ENCODE data around the gene ATF1. TPM values are rescaled to one million over a fixed set of nuclear protein-coding genes. Genes with fewer than 3 reads are reported as not detected.
"Not testable (repeated sequence)": the region's sequence is repeated elsewhere in the genome, so short reads cannot be mapped to it uniquely, and the experiment has no call there.

Gene ATF1
- total RNA-seq, 1 donor from 2014 or later, result 26.4 TPM

- intact Hi-C loops (cut with DNase I), result no loop called here
Measured at GRCh38 chr12:50786498-50787231, 22.8 kb downstream of the ATF1 start.

DNA sequence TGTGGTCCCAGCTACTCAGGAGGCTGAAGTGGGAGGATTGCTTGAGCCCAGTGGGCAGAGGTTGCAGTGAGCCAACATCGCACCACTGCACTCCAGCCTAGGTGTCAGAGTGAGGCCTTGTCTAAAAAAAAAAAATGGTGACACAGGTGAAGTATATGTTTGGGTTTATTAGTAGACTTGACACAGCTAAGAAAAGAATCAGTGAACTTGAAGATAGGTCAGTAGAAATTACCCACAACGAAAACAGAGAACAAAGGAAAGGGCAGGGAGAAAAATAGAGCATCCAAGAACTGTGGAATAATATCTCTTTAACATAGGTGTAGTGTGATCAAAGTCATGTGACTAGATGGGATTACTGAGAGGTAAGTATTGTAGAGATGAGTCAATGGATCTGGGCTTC, 23.7 kb downstream of the ATF1 start:
- intact Hi-C loops (cut with DNase I), result no loop called here
- no peak for DNase-seq (ENCODE audit: low spot score)

More at GRCh38 chr12:50786498-50787231, 22.8 kb downstream of the ATF1 start:
- no peak for DNase-seq (ENCODE audit: low spot score)

GRCh38 chr12:50788561-50788960, 24.7 kb downstream of the ATF1 start:
- DNase-seq (ENCODE audit: low spot score), result no peak
- intact Hi-C loops (cut with DNase I), result no loop called here

DNA sequence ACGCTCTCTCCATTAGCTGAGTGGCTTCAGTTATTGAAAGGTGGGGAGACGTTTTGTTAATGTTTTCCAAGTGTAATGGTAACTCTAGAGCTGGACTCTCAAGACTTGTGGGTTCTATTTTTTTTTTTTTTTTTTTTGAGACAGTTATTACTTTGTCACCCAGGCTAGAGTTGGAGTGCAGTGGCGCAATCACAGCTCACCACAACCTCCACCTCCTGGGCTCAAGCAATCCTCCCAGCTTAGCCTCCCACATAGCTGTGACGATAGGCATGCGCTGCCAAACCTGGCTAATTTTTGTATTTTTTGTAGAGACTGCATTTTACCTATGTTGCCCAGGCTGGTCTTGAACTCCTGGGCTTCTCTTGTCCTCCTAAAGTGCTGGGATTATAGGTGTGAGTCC, 26.2 kb downstream of the ATF1 start:
- intact Hi-C loops (cut with DNase I), result no loop called here
- no peak for DNase-seq (ENCODE audit: low spot score)

GRCh38 chr12:50799908-50800307, 36.0 kb downstream of the ATF1 start:
- no peak for DNase-seq (ENCODE audit: low spot score)
- intact Hi-C loops (cut with DNase I), result no loop called here

DNA sequence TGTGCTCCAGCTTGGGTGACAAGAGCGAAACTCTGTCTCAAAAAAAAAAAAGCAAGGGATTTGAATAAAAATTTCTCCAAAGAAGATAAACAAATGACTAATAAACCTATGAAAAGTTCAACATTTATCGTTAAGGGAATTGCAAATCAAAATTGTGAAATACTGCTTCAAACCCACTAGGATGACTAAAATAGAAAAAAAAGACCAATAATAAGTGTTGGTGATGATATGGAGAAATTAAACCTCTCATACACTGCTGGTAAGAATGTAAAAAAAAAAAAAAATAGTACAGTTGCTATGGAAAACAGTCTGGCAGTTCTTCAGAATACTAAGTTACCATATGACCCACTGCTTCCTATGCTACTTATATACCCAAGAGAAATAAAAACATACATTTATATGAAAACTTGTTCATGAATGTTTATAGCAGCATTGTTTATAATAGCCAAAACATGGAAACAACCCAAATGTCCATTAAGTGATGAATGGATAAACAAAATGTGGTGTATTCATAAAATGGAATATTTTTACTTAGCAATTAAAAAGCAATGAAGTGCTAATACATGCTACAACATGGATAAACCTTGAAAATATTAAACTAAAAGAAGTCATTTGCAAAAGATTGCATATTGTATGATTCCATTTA, 39.5 kb downstream of the ATF1 start:
- no peak for DNase-seq (ENCODE audit: low spot score)

GRCh38 chr12:50806176-50806575, 42.3 kb downstream of the ATF1 start:
- intact Hi-C loops (cut with DNase I), result no loop called here

More for the DNA sequence above, 39.5 kb downstream of the ATF1 start:
- intact Hi-C loops (cut with DNase I), result no loop called here

DNA sequence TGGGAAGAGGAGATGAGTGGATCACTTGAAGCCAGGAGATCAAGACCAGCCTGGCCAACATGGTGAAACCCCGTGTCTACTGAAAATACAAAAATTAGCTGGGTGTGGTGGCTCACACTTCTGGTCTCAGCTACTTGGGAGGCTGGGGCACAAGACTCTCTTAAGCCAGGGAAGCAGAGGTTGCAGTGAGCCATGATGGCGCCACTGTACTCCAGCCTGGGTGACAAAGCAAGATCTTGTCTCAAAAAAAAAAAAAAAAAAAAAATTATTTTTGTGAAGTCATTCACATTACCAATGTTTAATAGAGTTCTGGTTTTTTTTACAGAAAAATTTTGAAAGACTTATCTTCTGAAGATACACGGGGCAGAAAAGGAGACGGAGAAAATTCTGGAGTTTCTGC, 45.2 kb downstream of the ATF1 start:
- intact Hi-C loops (cut with DNase I); DNase-seq (ENCODE audit: low spot score): not testable (repeated sequence)

More at GRCh38 chr12:50806176-50806575, 42.3 kb downstream of the ATF1 start:
- DNase-seq (ENCODE audit: low spot score), result no peak

- intact Hi-C loops (cut with DNase I); DNase-seq (ENCODE audit: low spot score): not testable (repeated sequence)
Measured at GRCh38 chr12:50814921-50815320, 51.0 kb downstream of the ATF1 start.

DNA sequence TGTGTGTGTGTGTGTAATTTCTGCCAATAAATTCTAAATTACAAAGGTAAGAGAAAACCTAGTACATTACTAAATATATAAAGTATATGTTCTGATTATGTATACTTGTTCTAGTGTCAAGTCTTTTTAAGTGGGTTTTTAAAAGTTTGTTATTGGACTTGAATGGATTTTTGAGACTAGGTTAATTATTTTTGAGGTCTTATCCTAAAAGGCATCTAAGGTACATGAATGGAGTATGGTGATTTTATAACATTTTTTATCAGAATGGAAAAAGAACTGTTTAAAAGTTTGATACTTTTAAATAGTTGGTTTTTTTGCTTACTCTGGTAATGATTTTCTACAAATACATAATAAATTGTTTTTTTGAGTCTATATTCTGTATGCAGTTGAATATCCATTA, 56.3 kb downstream of the ATF1 start:
- intact Hi-C loops (cut with DNase I), result no loop called here
- no peak for DNase-seq (ENCODE audit: low spot score)

DNA sequence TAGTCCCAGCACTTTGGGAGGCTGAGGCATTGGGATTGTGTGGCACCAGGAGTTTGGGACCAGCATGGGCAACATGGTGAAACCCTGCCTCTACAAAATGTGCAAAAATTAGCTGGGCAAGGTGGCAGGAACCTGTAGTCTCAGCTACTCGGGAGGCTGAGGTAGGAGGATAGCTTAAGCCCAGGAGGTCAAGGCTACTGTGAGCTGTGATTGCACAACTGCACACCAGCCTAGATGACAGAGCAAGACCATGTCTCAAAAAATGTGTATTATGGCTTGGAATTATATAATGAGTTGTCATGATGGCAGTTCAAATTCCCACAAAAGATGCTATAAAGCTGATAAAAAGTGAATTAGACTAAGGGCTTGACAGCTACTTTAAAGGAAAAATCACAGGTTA, 58.2 kb downstream of the ATF1 start:
- intact Hi-C loops (cut with DNase I), result no loop called here
- DNase-seq (ENCODE audit: low spot score), result no peak

GRCh38 chr12:50823724-50824123, 59.8 kb downstream of the ATF1 start:
- DNase-seq (ENCODE audit: low spot score), result not testable (repeated sequence)
- intact Hi-C loops (cut with DNase I), result loop anchor here (2.0 kb wide), 1 partner anchor 163 kb away; no protein-coding TSS in a partner anchor

- DNase-seq (ENCODE audit: low spot score), result no peak
- intact Hi-C loops (cut with DNase I), result loop anchor here (2.0 kb wide), 1 partner anchor 162 kb away; no protein-coding TSS in a partner anchor
Measured at GRCh38 chr12:50824914-50825313, 61.0 kb downstream of the ATF1 start.

- intact Hi-C loops (cut with DNase I), result loop anchor here (2.0 kb wide), 1 partner anchor 161 kb away; no protein-coding TSS in a partner anchor
- no peak for DNase-seq (ENCODE audit: low spot score)
Measured at GRCh38 chr12:50825372-50825838, 61.5 kb downstream of the ATF1 start.

GRCh38 chr12:50828121-50828520, 64.2 kb downstream of the ATF1 start:
- DNase-seq (ENCODE audit: low spot score), result no peak
- intact Hi-C loops (cut with DNase I), result no loop called here

DNA sequence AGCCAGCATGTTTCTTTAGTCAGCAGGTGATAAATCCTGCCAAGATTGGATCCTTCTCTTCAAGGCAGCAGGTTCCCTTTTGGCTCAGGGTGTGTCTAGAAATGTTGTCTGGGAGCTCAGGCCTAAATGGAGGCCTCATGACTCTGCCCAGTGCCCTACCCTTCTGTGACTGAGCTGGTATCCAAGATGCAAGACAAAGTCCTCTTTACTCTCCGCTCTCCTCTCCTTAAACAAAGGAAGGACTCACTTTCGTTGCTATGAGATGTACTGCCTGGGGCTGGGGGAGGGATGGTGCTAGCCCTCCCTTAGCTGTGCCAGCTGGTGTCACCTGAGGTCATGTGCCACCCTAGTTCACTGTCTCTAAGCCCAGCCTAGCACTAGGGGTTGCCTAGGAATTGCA, 65.0 kb downstream of the ATF1 start:
- intact Hi-C loops (cut with DNase I), result no loop called here
- DNase-seq (ENCODE audit: low spot score), result no peak

- intact Hi-C loops (cut with DNase I); DNase-seq (ENCODE audit: low spot score): not testable (repeated sequence)
Measured at GRCh38 chr12:50833801-50834200, 69.9 kb downstream of the ATF1 start.

- no peak for DNase-seq (ENCODE audit: low spot score)
- intact Hi-C loops (cut with DNase I), result no loop called here
Measured at GRCh38 chr12:50839042-50839441, 75.1 kb downstream of the ATF1 start.

- DNase-seq (ENCODE audit: low spot score), result no peak
- intact Hi-C loops (cut with DNase I), result no loop called here
Measured at GRCh38 chr12:50840809-50841487, 77.0 kb downstream of the ATF1 start.
